GM06990 (cell line): ENCODE results near the gene DCDC2C.

Experiments
- DNase-seq: peaks from one replicate; pipeline ENCODE4 v3.0.0-alpha.2; 2011; ENCODE audit not compliant: insufficient read length; ENCODE audit errors: extremely low read depth
- H3K27me3 ChIP-seq: replicated peaks from 2 replicates; pipeline ENCODE4 v1.6.0; 2011; ENCODE audit warnings: low read length; ENCODE audit not compliant: control insufficient read depth, insufficient read depth
- H3K36me3 ChIP-seq: 2 replicates; pipeline ENCODE4 v1.5.1; 2011; ENCODE audit warnings: low read length; ENCODE audit not compliant: control insufficient read depth, insufficient read depth
- H3K4me3 ChIP-seq: replicated peaks from 2 replicates; pipeline ENCODE4 v1.5.1; 2011; ENCODE audit warnings: low read depth, mild to moderate bottlenecking, control low read depth, low read length
- CTCF ChIP-seq: IDR thresholded peaks from 2 replicates; pipeline ENCODE4 v1.5.1; 2011; ENCODE audit warnings: low read length, control low read depth, mild to moderate bottlenecking, inconsistent platforms; ENCODE audit not compliant: insufficient read depth, poor library complexity, severe bottlenecking

The DCDC2C gene

DNA sequence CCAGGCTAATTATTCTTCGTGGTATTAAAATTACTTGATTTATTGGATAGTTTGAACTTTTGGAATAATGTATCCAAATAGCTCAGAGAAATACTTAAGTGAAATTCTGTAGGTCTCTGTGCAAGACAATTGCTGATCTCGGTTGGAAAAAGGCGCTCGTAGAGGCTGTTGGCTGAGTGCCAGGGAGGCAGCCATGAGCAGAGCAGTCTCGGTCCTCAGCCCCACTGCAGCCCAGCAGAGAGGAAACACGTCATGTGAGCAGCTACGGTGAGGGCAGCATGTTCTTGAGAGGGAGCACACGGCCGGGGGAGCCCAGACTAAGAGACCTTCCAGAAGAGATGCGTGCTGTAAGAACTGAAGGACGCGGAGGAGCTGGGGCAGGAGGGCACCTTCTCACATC, 42.5 kb downstream of the DCDC2C start:
- TF ChIP-seq CTCF: no peak
- Histone ChIP-seq H3K27me3 (no peaks in the 10 kb centered on the region; the same call in 1 of the 2 replicates), H3K36me3 (no peaks in the 10 kb centered on the region), H3K4me3 (no peak overlapping the region)
- no peak for DNase-seq

DNA sequence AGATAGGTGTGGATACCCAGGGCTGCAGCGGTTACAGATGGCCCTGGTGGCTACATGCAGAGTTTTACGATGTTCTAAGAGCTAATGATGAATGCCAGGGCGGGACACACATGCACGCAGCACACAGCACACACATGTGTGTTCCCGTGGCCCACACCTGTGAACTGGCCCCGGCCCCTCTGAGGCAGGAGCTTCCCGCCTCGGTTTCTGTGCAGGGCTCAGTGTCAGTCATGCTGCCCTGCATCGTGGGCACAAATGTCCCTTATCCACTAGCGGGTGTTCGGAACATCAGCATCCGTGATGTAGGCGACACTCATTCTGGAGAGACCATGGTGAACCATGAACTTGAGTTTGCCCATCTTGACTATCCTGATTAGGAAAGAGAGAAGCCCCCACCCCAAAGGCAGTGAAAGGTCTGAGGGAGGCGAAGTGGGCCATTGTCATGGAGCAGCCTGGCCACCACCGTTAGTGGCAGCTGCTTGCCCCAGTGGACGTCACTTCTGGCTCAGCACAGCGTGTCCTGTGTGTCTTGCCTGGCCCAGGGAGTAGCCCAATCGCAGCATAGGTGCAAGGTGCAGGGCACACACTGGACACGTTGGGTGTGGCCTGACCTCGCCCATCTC, 43.8 kb downstream of the DCDC2C start:
- Histone ChIP-seq H3K27me3 (no peaks in the 10 kb centered on the region; the same call in 1 of the 2 replicates), H3K36me3 (no peaks in the 10 kb centered on the region), H3K4me3 (no peak overlapping the region)
- TF ChIP-seq CTCF: no peak
- no peak for DNase-seq

DNA sequence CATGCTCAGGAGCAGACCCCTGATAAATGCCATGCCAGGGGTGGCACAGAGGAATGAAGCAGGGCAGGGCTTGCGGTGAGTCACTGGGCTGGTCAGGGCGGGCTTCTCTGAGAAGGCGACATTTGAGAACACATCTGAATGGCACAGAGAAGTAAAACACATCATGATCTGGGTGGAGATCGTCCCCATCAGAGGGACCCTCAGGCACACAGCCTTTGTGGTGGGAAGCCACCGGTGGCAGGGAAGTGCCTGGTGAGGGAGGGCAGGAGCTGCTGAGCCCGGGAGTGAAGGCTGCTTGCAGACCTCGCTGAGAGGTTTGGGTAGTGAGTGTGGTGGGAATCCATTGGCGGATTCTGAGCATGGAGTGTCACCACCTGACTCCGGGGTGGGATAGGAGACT, 44.5 kb downstream of the DCDC2C start:
- DNase-seq: no peak
- Histone ChIP-seq H3K4me3 (no peak overlapping the region), H3K36me3 (no peaks in the 10 kb centered on the region), H3K27me3 (no peaks in the 10 kb centered on the region; the same call in 1 of the 2 replicates)
- no peak for TF ChIP-seq CTCF

GRCh38 chr2:3749201-3749600, 45.8 kb downstream of the DCDC2C start:
- DNase-seq: no peak
- H3K36me3 ChIP-seq: no peaks in the 10 kb centered on the region
- TF ChIP-seq CTCF: no peak
- no peaks in the 10 kb centered on the region; the same call in 1 of the 2 replicates for H3K27me3 ChIP-seq
- H3K4me3 ChIP-seq: no peak overlapping the region

- H3K27me3 ChIP-seq: no peaks in the 10 kb centered on the region; the same call in 1 of the 2 replicates
- TF ChIP-seq CTCF: no peak
- DNase-seq: no peak
- no peaks in the 10 kb centered on the region for H3K36me3 ChIP-seq
- H3K4me3 ChIP-seq: no peak overlapping the region
These were observed 47.9 kb downstream of the DCDC2C start for GRCh38 chr2:3751251-3751650.

DNA sequence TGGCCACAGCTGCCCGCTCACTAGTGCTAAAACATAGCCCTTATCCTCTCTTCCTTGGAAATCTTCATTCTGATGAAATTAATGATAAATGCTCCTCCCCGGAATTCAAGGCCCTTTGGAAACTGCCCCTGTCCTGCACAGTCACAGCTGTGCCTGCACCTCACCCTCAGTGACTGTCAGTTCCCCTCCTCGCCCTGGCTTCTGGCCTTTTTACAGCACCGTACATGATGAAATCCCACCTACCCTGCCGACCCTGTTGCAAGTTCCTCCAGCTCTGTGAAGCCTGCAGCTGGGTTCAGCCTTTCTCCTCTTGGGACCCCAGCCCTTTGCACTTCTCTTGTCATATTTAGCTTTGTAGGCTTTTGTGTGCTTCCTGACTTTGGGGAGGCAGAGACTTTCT, 48.4 kb downstream of the DCDC2C start:
- no peak for TF ChIP-seq CTCF
- Histone ChIP-seq H3K36me3 (no peaks in the 10 kb centered on the region), H3K27me3 (no peaks in the 10 kb centered on the region), H3K4me3 (no peak overlapping the region)
- no peak for DNase-seq
